T-helper 2 cell (primary cell): Measurements from ENCODE around the gene FMNL2.
"Not testable (repeated sequence)": the region's sequence is repeated elsewhere in the genome, so short reads cannot be mapped to it uniquely, and the experiment has no call there.

ENCODE experiments used
- DNase-seq, 5 experiments: peaks; one replicate each; pipeline versions ENCODE4 v3.0.0 to v3.0.0-alpha.2; 2012 to 2022

FMNL2 gene

GRCh38 chr2:152473151-152473857, 138.3 kb downstream of the FMNL2 start:
- DNase-seq, result no peak

- not testable (repeated sequence) for DNase-seq
Observed at GRCh38 chr2:152474523-152474922, 139.5 kb downstream of the FMNL2 start.

GRCh38 chr2:152475982-152476381, 141.0 kb downstream of the FMNL2 start:
- no peak for DNase-seq

GRCh38 chr2:152477347-152478092, 142.5 kb downstream of the FMNL2 start:
- DNase-seq, result no peak

GRCh38 chr2:152479282-152479681, 144.3 kb downstream of the FMNL2 start:
- no peak for DNase-seq

- DNase-seq, result no peak
Observed at GRCh38 chr2:152480821-152481399, 145.9 kb downstream of the FMNL2 start.

- DNase-seq, result no peak
Observed at GRCh38 chr2:152481881-152482583, 147.1 kb downstream of the FMNL2 start.

- no peak for DNase-seq
Observed at GRCh38 chr2:152483276-152484063, 148.5 kb downstream of the FMNL2 start.

- no peak for DNase-seq
Observed at GRCh38 chr2:152485954-152486736, 151.2 kb downstream of the FMNL2 start.

- no peak for DNase-seq
Observed at GRCh38 chr2:152486737-152487400, 151.9 kb downstream of the FMNL2 start.

- no peak for DNase-seq
Observed at GRCh38 chr2:152488075-152488474, 153.1 kb downstream of the FMNL2 start.

- DNase-seq, result no peak
Observed at GRCh38 chr2:152489364-152489763, 154.4 kb downstream of the FMNL2 start.

GRCh38 chr2:152490686-152491455, 155.9 kb downstream of the FMNL2 start:
- DNase-seq, result no peak

GRCh38 chr2:152492131-152492530, 157.2 kb downstream of the FMNL2 start:
- no peak for DNase-seq

GRCh38 chr2:152492911-152493310, 157.9 kb downstream of the FMNL2 start:
- no peak for DNase-seq

- DNase-seq, result no peak
Observed at GRCh38 chr2:152493417-152493816, 158.4 kb downstream of the FMNL2 start.

- DNase-seq, result no peak
Observed at GRCh38 chr2:152493945-152494528, 159.1 kb downstream of the FMNL2 start.

- no peak for DNase-seq
Observed at GRCh38 chr2:152496371-152496770, 161.4 kb downstream of the FMNL2 start.

- DNase-seq, result peak in 1 of 5 experiments; percentile 70
Observed at GRCh38 chr2:152497481-152498052, 162.6 kb downstream of the FMNL2 start.
